ENCODE measurements around the gene CNTNAP2.

CNTNAP2 gene

GRCh38 chr7:146993764-146994163, 877.2 kb downstream of the CNTNAP2 start:
- no peak overlapping the region for H3K23ac ChIP-seq (ENCODE audit: low read length)
- H3K56ac ChIP-seq (ENCODE audit: low read length) = no peak overlapping the region
- DNase-seq = no peak
- H3K27ac ChIP-seq (ENCODE audit: low read depth, low read length) = no peak overlapping the region
- no CpG with 5 or more reads among the region's 1 CpG for WGBS (ENCODE audit: extremely low coverage, insufficient coverage, low lambda C conversion rate)
- H4K8ac ChIP-seq (ENCODE audit: low read depth, low read length) = no peak overlapping the region
- no peak overlapping the region for H2AK5ac ChIP-seq (ENCODE audit: low read length)
- H3K36me3 ChIP-seq (ENCODE audit: control insufficient read depth, insufficient read depth, low read length) = no peaks in the 10 kb centered on the region
- no peak overlapping the region for H3K9ac ChIP-seq (ENCODE audit: low read length)
- no peak overlapping the region for H3K4me3 ChIP-seq (ENCODE audit: low read length)
- H3K4ac ChIP-seq (ENCODE audit: low read depth, low read length) = no peak overlapping the region
- H3K27me3 ChIP-seq (ENCODE audit: insufficient read depth, low read length, poor library complexity) = no peaks in the 10 kb centered on the region
- H3K79me1 ChIP-seq (ENCODE audit: low read length) = no peaks in the 10 kb centered on the region
- no peak overlapping the region for H3K4me2 ChIP-seq (ENCODE audit: low read length)
- H3K4me1 ChIP-seq (ENCODE audit: control insufficient read depth, low read depth, low read length) = no peaks in the 10 kb centered on the region
- no peak overlapping the region for H2BK15ac ChIP-seq (replicated peaks; ENCODE audit: low read depth)
- H4K5ac ChIP-seq (ENCODE audit: low read length) = no peak overlapping the region
- no peaks in the 10 kb centered on the region for H3K79me2 ChIP-seq (ENCODE audit: control insufficient read depth, insufficient read depth, low read length)
- H2BK5ac ChIP-seq (ENCODE audit: low read length) = no peak overlapping the region
- no peak overlapping the region for H3K18ac ChIP-seq (ENCODE audit: low read length)
- H2BK120ac ChIP-seq (ENCODE audit: low read depth, low read length) = no peak overlapping the region

GRCh38 chr7:147008530-147008929, 891.9 kb downstream of the CNTNAP2 start:
- Histone ChIP-seq H2BK120ac (ENCODE audit: low read depth, low read length) (no peak overlapping the region), H2BK15ac (replicated peaks; ENCODE audit: low read depth) (no peak overlapping the region), H3K27me3 (ENCODE audit: insufficient read depth, low read length, poor library complexity) (no peaks in the 10 kb centered on the region), H3K18ac (ENCODE audit: low read length) (no peak overlapping the region), H3K36me3 (ENCODE audit: control insufficient read depth, insufficient read depth, low read length) (no peaks in the 10 kb centered on the region), H2BK5ac (ENCODE audit: low read length) (no peak overlapping the region), H3K4me3 (ENCODE audit: low read length) (no peak overlapping the region), H3K4me1 (ENCODE audit: control insufficient read depth, low read depth, low read length) (no peaks in the 10 kb centered on the region), H4K5ac (ENCODE audit: low read length) (no peak overlapping the region), H3K4me2 (ENCODE audit: low read length) (no peak overlapping the region), H4K8ac (ENCODE audit: low read depth, low read length) (no peak overlapping the region), H3K79me1 (ENCODE audit: low read length) (no peaks in the 10 kb centered on the region), H3K27ac (ENCODE audit: low read depth, low read length) (no peak overlapping the region), H3K9ac (ENCODE audit: low read length) (no peak overlapping the region), H2AK5ac (ENCODE audit: low read length) (no peak overlapping the region), H3K4ac (ENCODE audit: low read depth, low read length) (no peak overlapping the region), H3K56ac (ENCODE audit: low read length) (no peak overlapping the region), H3K79me2 (ENCODE audit: control insufficient read depth, insufficient read depth, low read length) (no peaks in the 10 kb centered on the region), H3K23ac (ENCODE audit: low read length) (no peak overlapping the region)
- WGBS (ENCODE audit: extremely low coverage, insufficient coverage, low lambda C conversion rate) = no CpG with 5 or more reads among the region's 6 CpGs
- DNase-seq = no peak

GRCh38 chr7:147012666-147013065, 896.1 kb downstream of the CNTNAP2 start:
- Histone ChIP-seq H3K79me2 (ENCODE audit: control insufficient read depth, insufficient read depth, low read length) (no peaks in the 10 kb centered on the region), H2BK5ac (ENCODE audit: low read length) (no peak overlapping the region)

GRCh38 chr7:147013825-147014224, 897.2 kb downstream of the CNTNAP2 start:
- Histone ChIP-seq H2BK5ac (ENCODE audit: low read length) (no peak overlapping the region), H3K79me1 (ENCODE audit: low read length) (no peaks in the 10 kb centered on the region), H3K23ac (ENCODE audit: low read length) (no peak overlapping the region), H3K56ac (ENCODE audit: low read length) (no peak overlapping the region), H3K36me3 (ENCODE audit: control insufficient read depth, insufficient read depth, low read length) (no peaks in the 10 kb centered on the region), H3K9ac (ENCODE audit: low read length) (no peak overlapping the region), H3K4me3 (ENCODE audit: low read length) (no peak overlapping the region), H2AK5ac (ENCODE audit: low read length) (no peak overlapping the region), H2BK15ac (replicated peaks; ENCODE audit: low read depth) (no peak overlapping the region), H4K5ac (ENCODE audit: low read length) (no peak overlapping the region), H3K27ac (ENCODE audit: low read depth, low read length) (no peak overlapping the region), H3K79me2 (ENCODE audit: control insufficient read depth, insufficient read depth, low read length) (no peaks in the 10 kb centered on the region), H3K4ac (ENCODE audit: low read depth, low read length) (no peak overlapping the region), H2BK120ac (ENCODE audit: low read depth, low read length) (no peak overlapping the region), H3K4me2 (ENCODE audit: low read length) (no peak overlapping the region), H3K4me1 (ENCODE audit: control insufficient read depth, low read depth, low read length) (no peaks in the 10 kb centered on the region), H3K27me3 (ENCODE audit: insufficient read depth, low read length, poor library complexity) (no peaks in the 10 kb centered on the region), H4K8ac (ENCODE audit: low read depth, low read length) (no peak overlapping the region), H3K18ac (ENCODE audit: low read length) (no peak overlapping the region)
- WGBS (ENCODE audit: extremely low coverage, insufficient coverage, low lambda C conversion rate) = no CpG with 5 or more reads among the region's 2 CpGs
- no peak for DNase-seq

More at GRCh38 chr7:147012666-147013065, 896.1 kb downstream of the CNTNAP2 start:
- Histone ChIP-seq H3K4me3 (ENCODE audit: low read length) (no peak overlapping the region), H3K36me3 (ENCODE audit: control insufficient read depth, insufficient read depth, low read length) (no peaks in the 10 kb centered on the region), H3K56ac (ENCODE audit: low read length) (no peak overlapping the region), H3K4me2 (ENCODE audit: low read length) (no peak overlapping the region), H2BK120ac (ENCODE audit: low read depth, low read length) (no peak overlapping the region), H3K23ac (ENCODE audit: low read length) (no peak overlapping the region), H2AK5ac (ENCODE audit: low read length) (no peak overlapping the region), H3K9ac (ENCODE audit: low read length) (no peak overlapping the region), H3K27me3 (ENCODE audit: insufficient read depth, low read length, poor library complexity) (no peaks in the 10 kb centered on the region), H3K4ac (ENCODE audit: low read depth, low read length) (no peak overlapping the region), H3K27ac (ENCODE audit: low read depth, low read length) (no peak overlapping the region), H2BK15ac (replicated peaks; ENCODE audit: low read depth) (no peak overlapping the region), H3K79me1 (ENCODE audit: low read length) (no peaks in the 10 kb centered on the region), H4K8ac (ENCODE audit: low read depth, low read length) (no peak overlapping the region), H3K4me1 (ENCODE audit: control insufficient read depth, low read depth, low read length) (no peaks in the 10 kb centered on the region), H3K18ac (ENCODE audit: low read length) (no peak overlapping the region), H4K5ac (ENCODE audit: low read length) (no peak overlapping the region)
- no peak for DNase-seq

GRCh38 chr7:147014286-147014955, 897.8 kb downstream of the CNTNAP2 start:
- H3K56ac ChIP-seq (ENCODE audit: low read length) = no peak overlapping the region
- H3K23ac ChIP-seq (ENCODE audit: low read length) = no peak overlapping the region
- no CpG with 5 or more reads among the region's 4 CpGs for WGBS (ENCODE audit: extremely low coverage, insufficient coverage, low lambda C conversion rate)
- H3K79me2 ChIP-seq (ENCODE audit: control insufficient read depth, insufficient read depth, low read length) = no peaks in the 10 kb centered on the region
- H3K9ac ChIP-seq (ENCODE audit: low read length) = no peak overlapping the region
- H3K27ac ChIP-seq (ENCODE audit: low read depth, low read length) = no peak overlapping the region
- H3K4ac ChIP-seq (ENCODE audit: low read depth, low read length) = no peak overlapping the region
- no peak overlapping the region for H3K18ac ChIP-seq (ENCODE audit: low read length)
- no peaks in the 10 kb centered on the region for H3K36me3 ChIP-seq (ENCODE audit: control insufficient read depth, insufficient read depth, low read length)
- no peak overlapping the region for H2BK5ac ChIP-seq (ENCODE audit: low read length)
- no peak for DNase-seq
- H3K4me2 ChIP-seq (ENCODE audit: low read length) = no peak overlapping the region
- no peak overlapping the region for H4K8ac ChIP-seq (ENCODE audit: low read depth, low read length)
- no peak overlapping the region for H3K4me3 ChIP-seq (ENCODE audit: low read length)
- no peaks in the 10 kb centered on the region for H3K27me3 ChIP-seq (ENCODE audit: insufficient read depth, low read length, poor library complexity)
- H2BK120ac ChIP-seq (ENCODE audit: low read depth, low read length) = no peak overlapping the region
- H2AK5ac ChIP-seq (ENCODE audit: low read length) = no peak overlapping the region
- no peaks in the 10 kb centered on the region for H3K79me1 ChIP-seq (ENCODE audit: low read length)
- H2BK15ac ChIP-seq (replicated peaks; ENCODE audit: low read depth) = no peak overlapping the region
- H3K4me1 ChIP-seq (ENCODE audit: control insufficient read depth, low read depth, low read length) = no peaks in the 10 kb centered on the region
- H4K5ac ChIP-seq (ENCODE audit: low read length) = no peak overlapping the region

- H3K18ac ChIP-seq (ENCODE audit: low read length) = no peak overlapping the region
- no peak overlapping the region for H3K23ac ChIP-seq (ENCODE audit: low read length)
- no peaks in the 10 kb centered on the region for H3K4me1 ChIP-seq (ENCODE audit: control insufficient read depth, low read depth, low read length)
- H3K79me2 ChIP-seq (ENCODE audit: control insufficient read depth, insufficient read depth, low read length) = no peaks in the 10 kb centered on the region
- H3K9ac ChIP-seq (ENCODE audit: low read length) = no peak overlapping the region
- no peak overlapping the region for H3K4me3 ChIP-seq (ENCODE audit: low read length)
- H3K56ac ChIP-seq (ENCODE audit: low read length) = no peak overlapping the region
- H3K36me3 ChIP-seq (ENCODE audit: control insufficient read depth, insufficient read depth, low read length) = no peaks in the 10 kb centered on the region
- H2AK5ac ChIP-seq (ENCODE audit: low read length) = no peak overlapping the region
- no peak overlapping the region for H3K4ac ChIP-seq (ENCODE audit: low read depth, low read length)
- no peak overlapping the region for H4K5ac ChIP-seq (ENCODE audit: low read length)
- H4K8ac ChIP-seq (ENCODE audit: low read depth, low read length) = no peak overlapping the region
- WGBS (ENCODE audit: extremely low coverage, insufficient coverage, low lambda C conversion rate) = no CpG with 5 or more reads among the region's 5 CpGs
- no peak overlapping the region for H3K27ac ChIP-seq (ENCODE audit: low read depth, low read length)
- H2BK5ac ChIP-seq (ENCODE audit: low read length) = no peak overlapping the region
- H3K79me1 ChIP-seq (ENCODE audit: low read length) = no peaks in the 10 kb centered on the region
- no peak overlapping the region for H2BK120ac ChIP-seq (ENCODE audit: low read depth, low read length)
- H3K27me3 ChIP-seq (ENCODE audit: insufficient read depth, low read length, poor library complexity) = no peaks in the 10 kb centered on the region
- H3K4me2 ChIP-seq (ENCODE audit: low read length) = no peak overlapping the region
- no peak overlapping the region for H2BK15ac ChIP-seq (replicated peaks; ENCODE audit: low read depth)
- no peak for DNase-seq
These were observed 899.4 kb downstream of the CNTNAP2 start for GRCh38 chr7:147015999-147016398.
